Measurements from ENCODE around the gene STX1B.
"Not testable (repeated sequence)": the region's sequence is repeated elsewhere in the genome, so short reads cannot be mapped to it uniquely, and the experiment has no call there.

Gene STX1B

GRCh38 chr16:30948667-30949649, 61.5 kb downstream of the STX1B start, which contains the start of gene ORAI3:
Gene ORAI3, plus strand, starts transcription at chr16:30949068. Its CDS starts 222 bp downstream, at chr16:30949290.
- DNase-seq = no peak

- peak; percentile 53 for DNase-seq
These were observed 62.4 kb downstream of the STX1B start for GRCh38 chr16:30947859-30948666.

DNA sequence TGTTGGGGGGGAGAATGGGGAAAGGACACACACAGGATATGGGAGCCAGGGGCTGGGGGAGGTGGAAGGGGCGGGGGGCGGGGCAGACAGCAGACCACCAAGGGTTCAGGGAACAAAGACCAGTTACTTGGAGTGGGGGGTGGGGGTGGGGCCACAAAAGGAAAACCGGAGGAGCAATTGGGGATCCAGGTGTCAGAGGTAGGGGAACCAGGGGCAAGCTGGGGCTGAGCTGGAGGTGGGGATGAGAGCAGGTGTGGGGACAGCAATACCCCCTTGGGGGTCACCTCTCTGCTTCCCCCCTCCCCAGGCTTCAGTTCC, 62.9 kb downstream of the STX1B start:
- no peak for DNase-seq

- no peak for DNase-seq
These were observed 63.5 kb downstream of the STX1B start for GRCh38 chr16:30946671-30947540.

DNA sequence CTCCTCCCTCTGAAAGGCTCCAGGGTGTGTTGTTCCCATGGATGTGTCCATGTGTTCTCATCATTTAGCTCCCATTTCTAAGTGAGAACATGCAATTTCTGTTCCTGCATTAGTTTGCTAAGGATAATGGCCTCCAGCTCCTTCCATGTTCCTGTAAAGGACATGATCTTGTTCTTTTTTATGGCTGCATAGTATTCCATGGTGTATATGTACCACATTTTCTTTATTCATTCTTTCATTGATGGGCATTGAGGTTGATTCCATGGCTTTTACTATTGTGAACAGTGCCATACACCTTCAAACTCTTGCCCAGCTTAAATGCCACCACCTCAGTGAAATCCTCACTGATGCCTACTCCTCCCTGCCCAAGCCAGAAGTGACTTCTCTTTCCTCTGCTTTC, 66.1 kb downstream of the STX1B start:
- DNase-seq = no peak

DNA sequence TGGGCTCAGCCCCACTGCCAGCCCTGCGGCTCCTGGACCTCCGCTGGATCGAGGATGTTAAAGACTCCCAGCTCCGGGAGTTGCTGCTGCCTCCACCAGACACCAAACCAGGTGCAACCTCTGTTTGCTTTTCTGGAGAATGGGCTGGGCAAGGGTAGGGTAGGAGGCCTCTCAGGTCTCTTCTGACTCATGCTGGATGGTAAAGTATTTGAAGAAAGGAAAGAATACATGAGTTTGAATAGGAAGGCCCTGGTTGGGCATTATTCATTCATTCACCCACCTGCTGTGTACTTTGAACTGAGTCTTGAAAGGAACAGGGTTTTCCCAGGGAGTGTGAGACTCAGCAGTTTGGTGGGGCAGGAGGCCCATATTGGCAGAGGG, 68.0 kb downstream of the STX1B start:
- DNase-seq = no peak

DNA sequence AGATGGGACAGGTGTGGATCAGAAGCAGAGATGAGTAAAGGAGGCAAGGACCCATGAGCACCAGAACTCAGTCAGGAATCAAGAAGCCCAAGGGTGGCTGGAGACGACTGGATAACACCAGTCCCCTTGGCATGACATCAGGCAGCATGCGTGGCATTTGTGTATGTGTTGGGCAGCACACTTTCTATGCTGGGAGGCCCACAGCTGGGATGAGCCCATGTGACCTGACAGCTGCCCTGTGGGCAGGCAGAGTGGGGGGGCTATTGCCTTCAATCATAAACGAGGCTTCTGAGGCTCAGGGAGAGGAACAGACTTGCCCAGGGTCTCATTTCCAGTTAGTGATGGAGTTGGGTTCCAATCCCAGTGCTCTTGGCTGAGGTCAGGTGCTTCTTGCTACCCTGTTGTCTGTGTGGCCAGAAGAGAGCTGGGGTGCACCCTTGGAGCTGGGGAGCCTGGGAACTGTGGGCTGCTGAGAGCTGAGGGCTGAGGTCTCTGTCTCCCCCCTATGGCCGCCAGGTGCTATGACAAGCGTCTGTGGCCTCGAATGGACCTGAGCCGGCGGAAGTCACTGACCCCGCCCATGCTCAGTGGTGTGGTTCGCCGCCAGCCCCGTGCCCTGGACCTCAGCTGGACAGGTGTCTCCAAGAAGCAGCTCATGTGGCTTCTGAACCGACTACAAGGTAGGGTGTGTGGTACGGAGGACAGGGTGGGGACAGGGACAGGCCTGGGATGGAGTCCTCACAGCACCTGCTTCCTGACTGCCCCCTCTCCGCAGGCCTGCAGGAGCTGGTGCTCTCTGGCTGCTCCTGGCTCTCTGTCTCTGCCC, 68.6 kb downstream of the STX1B start:
- no peak for DNase-seq

GRCh38 chr16:30939571-30939970, 70.9 kb downstream of the STX1B start:
- DNase-seq = not testable (repeated sequence)

Data from NCI-H526 treated with DMSO at 0.1 percent for 48 hours (cell line).